H1 (cell line): ENCODE results near the gene MRPL43. TPM values are rescaled to one million over a fixed set of nuclear protein-coding genes. Genes with fewer than 3 reads are reported as not detected.

Experiments
- ASH2L ChIP-seq: fragments of 200-600, 300-600 bp; sonication (generic); IDR thresholded peaks from one replicate; pipeline ENCODE4 v1.7.1; 2017; ENCODE audit warnings: low read length
- BCL11A ChIP-seq, 2 experiments: IDR thresholded peaks; one replicate each; pipeline ENCODE4 v1.6.1; 2011; ENCODE audit warnings: low read depth in 2 of 2, low read length in 2 of 2, mild to moderate bottlenecking in 2 of 2
- CEBPB ChIP-seq: IDR thresholded peaks from 2 replicates; pipeline ENCODE4 v1.6.1; 2012; ENCODE audit warnings: low read depth, low read length
- CHD2 ChIP-seq: IDR thresholded peaks from 2 replicates; pipeline ENCODE4 v1.6.1; 2012; ENCODE audit warnings: low read length, improper control_type of control experiment
- GABPA ChIP-seq: IDR thresholded peaks from 2 replicates; pipeline ENCODE4 v1.6.1; 2011; ENCODE audit warnings: mild to moderate bottlenecking, low read length, moderate library complexity, borderline replicate concordance; ENCODE audit not compliant: insufficient read depth
- NANOG ChIP-seq: IDR thresholded peaks from 2 replicates; pipeline ENCODE4 v1.6.1; 2011; ENCODE audit warnings: low read length, low read depth, mild to moderate bottlenecking, inconsistent platforms; ENCODE audit not compliant: insufficient read depth, poor library complexity, severe bottlenecking
- NRF1 ChIP-seq: IDR thresholded peaks from 2 replicates; pipeline ENCODE4 v1.6.1; 2011; ENCODE audit warnings: mild to moderate bottlenecking, low read depth, low read length, improper control_type of control experiment
- POLR2A ChIP-seq, 2 experiments: IDR thresholded peaks; 1 replicate in 1 of 2; 2 replicates in 1 of 2; pipeline ENCODE4 v1.6.1; 2011; ENCODE audit warnings: low read depth in 2 of 2, low read length in 2 of 2, mild to moderate bottlenecking in 2 of 2; ENCODE audit errors: control extremely low read depth in 1 of 2
- POLR2AphosphoS5 ChIP-seq: IDR thresholded peaks from 2 replicates; pipeline ENCODE4 v1.6.1; 2011; ENCODE audit warnings: low read depth, low read length
- RAD21 ChIP-seq, 2 experiments: IDR thresholded peaks in 1 of 2; conservative IDR thresholded peaks in 1 of 2; 2 replicates each; pipeline ENCODE4 v1.6.1; 2011; ENCODE audit warnings: low read depth in 2 of 2, low read length in 2 of 2, improper control_type of control experiment in 1 of 2, inconsistent platforms in 1 of 2, mild to moderate bottlenecking in 1 of 2, moderate library complexity in 1 of 2
- RBBP5 ChIP-seq: IDR thresholded peaks from 2 replicates; pipeline ENCODE4 v1.7.1; 2012; ENCODE audit warnings: low read depth, mild to moderate bottlenecking, inconsistent platforms, low read length, moderate library complexity, borderline replicate concordance
- SIN3A ChIP-seq, 2 experiments: IDR thresholded peaks in 1 of 2; conservative IDR thresholded peaks in 1 of 2; 2 replicates each; pipeline ENCODE4 v1.6.1; 2011 to 2012; ENCODE audit warnings: low read length in 2 of 2, improper control_type of control experiment in 1 of 2, low read depth in 1 of 2, mild to moderate bottlenecking in 1 of 2
- SRF ChIP-seq: IDR thresholded peaks from 2 replicates; pipeline ENCODE4 v1.6.1; 2011; ENCODE audit warnings: mild to moderate bottlenecking, low read depth, low read length, moderate library complexity
- TBP ChIP-seq: IDR thresholded peaks from 2 replicates; pipeline ENCODE4 v1.6.1; 2011; ENCODE audit warnings: low read depth, low read length, improper control_type of control experiment
- YY1 ChIP-seq: IDR thresholded peaks from 2 replicates; pipeline ENCODE4 v1.6.1; 2011; ENCODE audit warnings: low read depth, mild to moderate bottlenecking, low read length
- polyA plus RNA-seq, 7 experiments: library from polyadenylated mRNA; depleted of rRNA in 3 of 7; stranded (reverse) in 5 of 7; unstranded in 2 of 7; fragments of >200 nt in 5 of 7; fragments of 200-250 nt in 2 of 7; gene quantifications; 1 replicate in 5 of 7; 2 replicates in 1 of 7; 4 replicates in 1 of 7; pipeline versions ENCODE4 v1.2.1 to v1.2.3, GENCODE V29; 2011 to 2013; ENCODE audit warnings: missing spikeins in 2 of 7, mixed read lengths in 2 of 7
- total RNA-seq: library from RNA; stranded (reverse); fragmentation: NEBNext Ultra II Directional; extraction: Animal tissue kit (Norgen Biotek cat#: 25700); gene quantifications from 2 replicates; pipeline ENCODE4 v1.2.1, GENCODE V29; 2021
- TF ChIP-seq, protein P1 (sequence below): IDR thresholded peaks from 2 replicates; pipeline ENCODE4 v1.6.1; 2012; ENCODE audit warnings: inconsistent platforms
- TF ChIP-seq, protein P2 (sequence below): IDR thresholded peaks from 2 replicates; pipeline ENCODE4 v1.6.1; 2011; ENCODE audit warnings: low read length, improper control_type of control experiment

Gene MRPL43
- total and polyA plus RNA-seq, 2 of the 8 experiments (the other 6 are each of a cell fraction or from before 2014, with no cell fraction given) = 74.1 to 149 TPM

DNA sequence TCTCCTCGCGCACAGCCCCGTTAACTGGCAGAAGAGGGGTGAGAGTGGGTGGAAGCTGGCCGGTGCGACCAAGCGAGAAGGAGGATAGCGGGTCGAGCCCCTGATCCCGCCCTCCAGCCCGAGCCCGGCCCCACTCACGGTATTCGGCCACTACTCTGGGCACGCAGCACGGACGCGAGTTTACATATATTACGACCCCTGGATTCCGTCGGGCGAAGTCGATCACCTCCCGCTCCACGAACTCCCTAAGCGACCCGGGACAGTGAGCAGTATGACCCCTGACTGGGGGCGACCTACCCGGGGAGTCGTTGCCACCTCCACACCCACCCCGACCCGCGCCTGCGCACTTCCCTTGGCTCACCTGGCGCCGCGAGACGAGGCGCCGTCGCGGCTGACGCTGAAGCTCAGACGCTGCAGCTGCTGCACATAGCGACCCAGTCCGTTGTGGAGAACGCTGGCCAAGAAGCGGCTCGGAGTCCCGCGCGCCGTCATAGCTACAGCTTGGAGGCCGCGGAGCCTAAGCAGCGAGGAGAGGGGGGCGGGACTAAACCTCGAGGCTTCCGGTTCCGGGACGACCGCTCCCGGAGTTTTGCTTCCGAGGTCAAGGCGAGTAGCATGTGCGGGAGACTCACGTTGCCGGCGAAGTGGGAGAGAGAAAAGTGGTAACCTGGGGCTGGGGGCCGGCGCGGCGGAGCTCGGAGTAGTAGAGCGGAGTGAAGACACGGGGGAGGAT lies at the start of gene MRPL43, which contains the start of gene TWNK (continued):
- peak; percentile 99 for TF ChIP-seq RBBP5
- no peak for TF ChIP-seq CEBPB
- peak; percentile 56; the same call in 1 of the 2 replicates for TF ChIP-seq POLR2AphosphoS5
- peak; percentile 98 for TF ChIP-seq GABPA
- no peak for TF ChIP-seq SRF
- peak; percentile 86 for TF ChIP-seq CHD2
- TF ChIP-seq RAD21 (IDR thresholded peaks at IDR 0.05 in 1 of 2, conservative IDR thresholded peaks at IDR 0.05 in 1 of 2; ENCODE audit: low read depth in 2 of 2, low read length in 2 of 2) = no peak
- peak; percentile 84 to 95; a peak in 2 of 4 replicates for TF ChIP-seq SIN3A (conservative IDR thresholded peaks at IDR 0.05 in 1 of 2, IDR thresholded peaks at IDR 0.05 in 1 of 2; ENCODE audit: low read depth in 1 of 2, low read length in 2 of 2)
- peak; percentile 45 for TF ChIP-seq NRF1
- peak; percentile 36 to 63; a peak in 2 of 3 replicates for TF ChIP-seq POLR2A (IDR thresholded peaks at IDR 0.05; ENCODE audit: control extremely low read depth in 1 of 2, low read depth in 2 of 2, low read length in 2 of 2)
- no peak for TF ChIP-seq NANOG
- TF ChIP-seq BCL11A (IDR thresholded peaks at IDR 0.05; ENCODE audit: low read depth in 2 of 2, low read length in 2 of 2) = no peak
- TF ChIP-seq TBP = peak; percentile 60
- no peak for TF ChIP-seq YY1
- peak; percentile 84 for TF ChIP-seq ASH2L
- TF ChIP-seq, protein P1, sequence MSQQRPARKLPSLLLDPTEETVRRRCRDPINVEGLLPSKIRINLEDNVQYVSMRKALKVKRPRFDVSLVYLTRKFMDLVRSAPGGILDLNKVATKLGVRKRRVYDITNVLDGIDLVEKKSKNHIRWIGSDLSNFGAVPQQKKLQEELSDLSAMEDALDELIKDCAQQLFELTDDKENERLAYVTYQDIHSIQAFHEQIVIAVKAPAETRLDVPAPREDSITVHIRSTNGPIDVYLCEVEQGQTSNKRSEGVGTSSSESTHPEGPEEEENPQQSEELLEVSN = peak; percentile 82
- TF ChIP-seq, protein P2, sequence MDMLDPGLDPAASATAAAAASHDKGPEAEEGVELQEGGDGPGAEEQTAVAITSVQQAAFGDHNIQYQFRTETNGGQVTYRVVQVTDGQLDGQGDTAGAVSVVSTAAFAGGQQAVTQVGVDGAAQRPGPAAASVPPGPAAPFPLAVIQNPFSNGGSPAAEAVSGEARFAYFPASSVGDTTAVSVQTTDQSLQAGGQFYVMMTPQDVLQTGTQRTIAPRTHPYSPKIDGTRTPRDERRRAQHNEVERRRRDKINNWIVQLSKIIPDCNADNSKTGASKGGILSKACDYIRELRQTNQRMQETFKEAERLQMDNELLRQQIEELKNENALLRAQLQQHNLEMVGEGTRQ = no peak
- TF ChIP-seq, all 59 proteins: peak for 16
